Muscle of leg (tissue), 11 donors: ENCODE data around the gene MAPKAPK3. TPM values are rescaled to one million over a fixed set of nuclear protein-coding genes. Genes with fewer than 3 reads are reported as not detected.

Source experiments
- DNase-seq: peaks from one replicate; pipeline ENCODE4 v3.0.0; 2013
- H3K27ac ChIP-seq: one replicate; pipeline ENCODE4 v1.5.1; 2013; ENCODE audit warnings: mild to moderate bottlenecking, low read length, control low read depth
- H3K27me3 ChIP-seq: one replicate; pipeline ENCODE4 v1.6.1; 2013; ENCODE audit warnings: low read length; ENCODE audit not compliant: control insufficient read depth, insufficient read depth
- H3K36me3 ChIP-seq: one replicate; pipeline ENCODE4 v1.6.1; 2013; ENCODE audit warnings: low read length; ENCODE audit not compliant: control insufficient read depth, insufficient read depth
- H3K4me1 ChIP-seq: one replicate; pipeline ENCODE4 v1.6.1; 2013; ENCODE audit warnings: low read length; ENCODE audit not compliant: control insufficient read depth, insufficient read depth
- H3K4me3 ChIP-seq: one replicate; pipeline ENCODE4 v1.5.1; 2013; ENCODE audit warnings: low read length, control low read depth
- H3K9me3 ChIP-seq: replicated peaks from 2 replicates; pipeline ENCODE4 v1.6.1; 2013; ENCODE audit warnings: low read depth, low read length; ENCODE audit not compliant: control insufficient read depth
- WGBS: methylation state at CpG from one replicate; pipeline ENCODE4 v1.1.5; 2013; ENCODE audit warnings: missing lambda C conversion rate; ENCODE audit not compliant: insufficient coverage; 5-methylcytosine and 5-hydroxymethylcytosine counted together
- polyA plus RNA-seq, 8 donors: library from polyadenylated mRNA; unstranded; fragments of 120-200 nt; gene quantifications; one replicate each; pipeline versions ENCODE4 v1.2.1 to v1.2.3, GENCODE V29; 2013; ENCODE audit warnings: inconsistent platforms in 1 of 8, low replicate concordance in 1 of 8; ENCODE audit not compliant: insufficient read length in 8 of 8, insufficient read depth in 1 of 8
- total RNA-seq: library from RNA; stranded (reverse); fragments of 120-200 nt; gene quantifications from one replicate; pipeline ENCODE4 v1.2.4, GENCODE V29; 2013

Gene MAPKAPK3
- total and polyA plus RNA-seq, 9 donors = 14.2 to 32.6 (median 27.8) TPM

DNA sequence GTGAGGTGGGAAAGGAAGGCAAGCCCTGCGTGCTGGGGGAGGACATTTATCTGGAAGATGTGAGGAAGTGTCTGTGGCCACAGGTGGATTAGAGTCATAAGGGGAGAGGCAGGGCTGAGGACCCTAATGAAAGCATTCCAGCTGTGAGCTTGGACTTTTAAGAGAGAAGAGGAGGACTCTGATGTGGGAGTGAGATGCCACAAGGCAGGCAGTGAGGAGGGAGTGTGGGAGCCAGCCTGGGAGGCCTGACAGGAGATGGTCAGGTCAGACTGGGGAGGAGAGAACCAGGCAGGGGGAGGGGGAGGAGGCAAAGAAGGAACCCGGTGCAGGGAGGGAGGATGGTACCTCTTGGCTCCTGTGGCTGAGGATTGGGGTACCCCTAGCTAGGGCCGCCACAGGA, 21.0 kb downstream of the MAPKAPK3 start:
- Histone ChIP-seq H3K4me3 (no peak overlapping the region), H3K9me3 (no peaks in the 10 kb centered on the region), H3K4me1 (peaks cover 4% of the 10 kb centered on the region), H3K27me3 (no peaks in the 10 kb centered on the region), H3K36me3 (peaks cover 28% of the 10 kb centered on the region), H3K27ac (no peak overlapping the region)
- 83% methylated on average over 3 of the region's 3 CpGs for WGBS
- no peak for DNase-seq

GRCh38 chr3:50639055-50639494, 22.1 kb downstream of the MAPKAPK3 start:
- no peak overlapping the region for H3K27ac ChIP-seq
- peaks cover 35% of the 10 kb centered on the region for H3K36me3 ChIP-seq
- H3K4me1 ChIP-seq = peaks cover 8% of the 10 kb centered on the region
- H3K9me3 ChIP-seq = no peaks in the 10 kb centered on the region
- DNase-seq = no peak
- H3K4me3 ChIP-seq = no peak overlapping the region
- no peaks in the 10 kb centered on the region for H3K27me3 ChIP-seq
- no CpG with 5 or more reads among the region's 6 CpGs for WGBS

DNA sequence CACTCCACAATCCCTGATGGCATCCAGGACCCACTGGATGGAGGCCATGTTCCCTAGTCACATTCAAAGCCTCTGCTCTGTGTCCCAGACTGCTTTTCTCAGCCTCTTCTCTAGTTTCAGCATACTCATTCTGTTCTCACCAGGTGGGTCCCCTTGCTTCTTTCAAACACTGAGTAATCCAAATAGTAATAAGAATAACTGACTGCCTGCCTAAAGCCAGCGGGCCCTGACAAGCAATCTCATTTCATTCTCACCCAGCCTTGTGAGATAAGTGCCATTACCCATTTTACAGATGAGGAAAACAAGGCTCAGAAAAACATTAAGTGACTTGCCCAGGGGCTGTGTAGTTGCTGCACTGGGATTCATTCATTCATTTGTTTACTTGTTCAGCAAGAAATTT, 25.4 kb downstream of the MAPKAPK3 start:
- no peak for DNase-seq
- H3K27ac ChIP-seq = no peak overlapping the region
- H3K27me3 ChIP-seq = no peaks in the 10 kb centered on the region
- no peaks in the 10 kb centered on the region for H3K9me3 ChIP-seq
- WGBS = no CpG with 5 or more reads among the region's 1 CpG
- H3K4me3 ChIP-seq = no peak overlapping the region
- peaks cover 7% of the 10 kb centered on the region for H3K4me1 ChIP-seq
- peaks cover 49% of the 10 kb centered on the region for H3K36me3 ChIP-seq

DNA sequence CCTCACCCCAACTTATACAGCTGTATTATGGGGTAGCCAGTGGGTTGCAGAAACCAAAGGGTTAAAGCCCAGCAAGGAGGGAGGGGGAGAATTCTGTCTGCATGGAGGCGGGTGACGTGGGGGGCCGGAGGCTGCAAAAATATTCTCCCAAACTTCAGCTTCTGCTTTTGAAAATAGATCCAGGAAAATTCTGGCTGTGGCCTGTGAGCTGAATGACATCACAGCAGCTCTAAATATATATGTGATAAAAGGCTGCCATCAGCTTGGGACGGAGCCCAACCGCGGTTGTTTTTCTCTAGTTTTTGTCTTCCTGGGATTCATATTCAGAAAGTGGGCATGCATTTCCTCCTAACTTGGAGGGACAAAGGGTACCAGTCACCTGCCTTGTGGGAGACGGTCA, 27.6 kb downstream of the MAPKAPK3 start:
- peaks cover 50% of the 10 kb centered on the region for H3K36me3 ChIP-seq
- WGBS = 48% methylated on average over 4 of the region's 7 CpGs
- peak; percentile 69 for DNase-seq
- no peak overlapping the region for H3K4me3 ChIP-seq
- no peaks in the 10 kb centered on the region for H3K9me3 ChIP-seq
- peaks cover 14% of the 10 kb centered on the region for H3K4me1 ChIP-seq
- H3K27ac ChIP-seq = no peak overlapping the region
- no peaks in the 10 kb centered on the region for H3K27me3 ChIP-seq

DNA sequence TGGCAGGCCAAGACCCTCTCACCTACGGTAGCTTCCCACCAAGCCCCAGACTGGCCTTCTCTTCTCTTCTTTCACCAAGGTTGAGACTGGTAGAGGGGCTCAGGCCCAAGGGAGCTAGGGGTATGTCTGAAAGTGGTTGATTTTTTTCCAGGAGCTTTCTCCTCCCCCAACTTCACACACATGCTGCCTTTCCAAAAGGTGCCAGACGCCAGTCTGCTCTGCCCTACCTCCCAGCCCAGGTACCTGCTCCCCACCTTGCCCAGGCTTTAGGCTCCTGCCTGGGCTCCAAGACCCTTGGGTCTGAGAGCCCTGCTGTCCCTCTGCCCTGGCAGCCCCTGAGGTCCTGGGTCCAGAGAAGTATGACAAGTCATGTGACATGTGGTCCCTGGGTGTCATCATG, 28.4 kb downstream of the MAPKAPK3 start:
- no peaks in the 10 kb centered on the region for H3K27me3 ChIP-seq
- no peaks in the 10 kb centered on the region for H3K9me3 ChIP-seq
- DNase-seq = no peak
- peaks cover 16% of the 10 kb centered on the region for H3K4me1 ChIP-seq
- H3K4me3 ChIP-seq = no peak overlapping the region
- H3K36me3 ChIP-seq = peaks cover 44% of the 10 kb centered on the region
- no peak overlapping the region for H3K27ac ChIP-seq
- WGBS = 60% methylated on average over 1 of the region's 2 CpGs

- Histone ChIP-seq H3K27ac (no peak overlapping the region), H3K27me3 (no peaks in the 10 kb centered on the region), H3K36me3 (peaks cover 18% of the 10 kb centered on the region), H3K4me3 (no peak overlapping the region), H3K4me1 (peaks cover 16% of the 10 kb centered on the region), H3K9me3 (no peaks in the 10 kb centered on the region)
- 30% methylated on average over 3 of the region's 6 CpGs for WGBS
- DNase-seq = no peak
These were observed 31.4 kb downstream of the MAPKAPK3 start for GRCh38 chr3:50648313-50648712.

- Histone ChIP-seq H3K4me1 (peaks cover 14% of the 10 kb centered on the region), H3K27ac (no peak overlapping the region), H3K27me3 (no peaks in the 10 kb centered on the region), H3K36me3 (peaks cover 16% of the 10 kb centered on the region), H3K9me3 (no peaks in the 10 kb centered on the region), H3K4me3 (no peak overlapping the region)
- no peak for DNase-seq
- WGBS = no CpG with 5 or more reads among the region's 2 CpGs
These were observed 32.0 kb downstream of the MAPKAPK3 start for GRCh38 chr3:50648944-50649343.

GRCh38 chr3:50649451-50649931, 32.5 kb downstream of the MAPKAPK3 start:
- Histone ChIP-seq H3K36me3 (peaks cover 15% of the 10 kb centered on the region), H3K27me3 (no peaks in the 10 kb centered on the region), H3K9me3 (no peaks in the 10 kb centered on the region), H3K4me1 (peaks cover 10% of the 10 kb centered on the region), H3K4me3 (no peak overlapping the region), H3K27ac (no peak overlapping the region)
- no peak for DNase-seq
- 60% methylated on average over 4 of the region's 8 CpGs for WGBS

DNA sequence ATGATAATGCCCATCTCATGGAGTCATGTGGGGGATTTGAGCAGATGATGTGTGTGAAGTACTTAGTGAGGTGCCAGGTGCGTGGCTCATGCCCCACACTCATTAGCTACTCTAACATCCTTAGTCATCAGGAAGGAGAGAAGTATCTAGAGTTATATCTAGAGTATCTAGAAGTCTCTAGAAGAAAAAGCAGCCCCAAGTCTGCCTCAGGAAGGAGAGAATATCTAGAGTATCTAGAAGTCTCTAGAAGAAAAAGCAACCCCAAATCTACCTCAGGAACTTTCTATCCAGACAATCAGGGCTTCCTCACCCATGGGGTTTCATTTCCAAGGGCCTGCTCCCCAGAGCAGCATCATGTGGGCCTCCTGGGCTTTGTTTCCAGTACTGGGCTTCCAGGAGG, 33.1 kb downstream of the MAPKAPK3 start:
- DNase-seq = no peak
- Histone ChIP-seq H3K4me3 (no peak overlapping the region), H3K27ac (no peak overlapping the region), H3K9me3 (no peaks in the 10 kb centered on the region), H3K4me1 (peaks cover 10% of the 10 kb centered on the region), H3K27me3 (no peaks in the 10 kb centered on the region), H3K36me3 (peaks cover 13% of the 10 kb centered on the region)
- no CpG with 5 or more reads among the region's 1 CpG for WGBS

- H3K4me1 ChIP-seq = peaks cover 10% of the 10 kb centered on the region
- H3K36me3 ChIP-seq = peaks cover 8% of the 10 kb centered on the region
- no peak for DNase-seq
- H3K4me3 ChIP-seq = no peak overlapping the region
- no peaks in the 10 kb centered on the region for H3K9me3 ChIP-seq
- WGBS = 73% methylated on average over 8 of the region's 8 CpGs
- no peaks in the 10 kb centered on the region for H3K27me3 ChIP-seq
- no peak overlapping the region for H3K27ac ChIP-seq
These were observed 34.5 kb downstream of the MAPKAPK3 start for GRCh38 chr3:50651445-50651844.

GRCh38 chr3:50651920-50652529, 35.1 kb downstream of the MAPKAPK3 start:
- Histone ChIP-seq H3K9me3 (no peaks in the 10 kb centered on the region), H3K4me3 (no peak overlapping the region), H3K27me3 (no peaks in the 10 kb centered on the region), H3K27ac (no peak overlapping the region), H3K36me3 (peaks cover 4% of the 10 kb centered on the region), H3K4me1 (peaks cover 10% of the 10 kb centered on the region)
- WGBS = 19% methylated on average over 6 of the region's 7 CpGs
- DNase-seq = no peak
